NK-92 (cell line): Measurements from ENCODE around the gene ZFAND2A.
"Not testable (repeated sequence)": the region's sequence is repeated elsewhere in the genome, so short reads cannot be mapped to it uniquely, and the experiment has no call there.

Experiments
- DNase-seq: peaks from one replicate; lab custom pipeline; 2025; ENCODE audit not compliant: unreplicated experiment; lab: John Stamatoyannopoulos, UW

The ZFAND2A gene

GRCh38 chr7:1175967-1176851 lies 16.2 kb upstream of the ZFAND2A start:
- no peak for DNase-seq

DNA sequence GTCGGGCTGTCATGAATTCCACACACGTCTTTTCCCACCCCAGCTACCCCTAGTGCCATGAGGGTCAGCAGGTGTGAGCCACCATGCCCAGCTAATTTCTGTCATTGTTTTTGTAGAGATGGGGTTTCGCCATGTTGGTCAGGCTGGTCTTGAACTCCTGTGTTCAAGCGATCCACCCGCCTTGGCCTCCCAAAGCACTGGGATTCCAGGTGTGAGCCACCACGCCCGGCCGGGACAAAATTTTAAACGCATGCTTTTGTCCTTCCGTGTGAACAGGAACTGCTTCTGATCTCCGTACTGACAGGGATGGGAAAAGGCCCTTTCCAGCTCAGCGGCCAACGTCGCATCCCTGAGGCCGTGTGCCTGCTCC lies 15.6 kb upstream of the ZFAND2A start:
- DNase-seq = no peak

DNA sequence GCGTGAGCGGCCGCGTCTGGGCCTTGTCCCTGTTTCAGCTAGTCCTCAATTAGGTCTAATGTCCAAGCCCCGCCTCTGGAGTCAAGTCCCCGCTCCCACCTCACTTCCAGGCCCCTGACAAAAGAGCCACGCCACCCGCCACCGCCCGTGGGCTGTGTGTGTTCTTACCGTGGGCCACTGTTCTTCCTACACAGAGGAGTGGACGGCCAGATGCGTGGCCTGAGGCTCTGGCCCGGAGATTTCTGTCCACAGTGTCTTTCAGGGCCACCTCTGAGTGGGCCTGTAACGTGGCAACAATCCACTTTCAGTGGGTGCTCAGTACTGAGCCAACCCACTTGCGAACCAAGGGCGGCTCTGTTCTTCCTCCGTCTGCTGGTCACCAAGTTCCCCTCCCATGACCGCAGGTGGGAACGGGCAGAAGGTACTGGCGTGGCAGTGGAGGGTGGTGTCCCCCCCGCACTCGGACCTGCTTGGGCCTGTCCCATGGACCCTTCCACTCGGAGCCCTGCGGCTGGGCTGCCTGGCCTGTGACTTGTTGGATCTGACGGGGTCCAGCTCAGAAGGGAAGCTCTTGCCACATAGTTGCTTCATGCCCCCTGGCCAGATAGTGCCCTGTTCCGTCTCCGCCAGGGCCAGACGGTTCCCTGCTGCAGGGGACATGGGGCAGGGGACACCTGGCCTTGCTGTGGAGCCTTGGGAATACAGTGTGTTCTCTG lies 15.0 kb upstream of the ZFAND2A start:
- DNase-seq = no peak

- no peak for DNase-seq
Observed at GRCh38 chr7:1174002-1174401, 14.0 kb upstream of the ZFAND2A start.

- no peak for DNase-seq
Observed at GRCh38 chr7:1172666-1173523, 12.9 kb upstream of the ZFAND2A start.

GRCh38 chr7:1171516-1171915 lies 11.5 kb upstream of the ZFAND2A start:
- not testable (repeated sequence) for DNase-seq

DNA sequence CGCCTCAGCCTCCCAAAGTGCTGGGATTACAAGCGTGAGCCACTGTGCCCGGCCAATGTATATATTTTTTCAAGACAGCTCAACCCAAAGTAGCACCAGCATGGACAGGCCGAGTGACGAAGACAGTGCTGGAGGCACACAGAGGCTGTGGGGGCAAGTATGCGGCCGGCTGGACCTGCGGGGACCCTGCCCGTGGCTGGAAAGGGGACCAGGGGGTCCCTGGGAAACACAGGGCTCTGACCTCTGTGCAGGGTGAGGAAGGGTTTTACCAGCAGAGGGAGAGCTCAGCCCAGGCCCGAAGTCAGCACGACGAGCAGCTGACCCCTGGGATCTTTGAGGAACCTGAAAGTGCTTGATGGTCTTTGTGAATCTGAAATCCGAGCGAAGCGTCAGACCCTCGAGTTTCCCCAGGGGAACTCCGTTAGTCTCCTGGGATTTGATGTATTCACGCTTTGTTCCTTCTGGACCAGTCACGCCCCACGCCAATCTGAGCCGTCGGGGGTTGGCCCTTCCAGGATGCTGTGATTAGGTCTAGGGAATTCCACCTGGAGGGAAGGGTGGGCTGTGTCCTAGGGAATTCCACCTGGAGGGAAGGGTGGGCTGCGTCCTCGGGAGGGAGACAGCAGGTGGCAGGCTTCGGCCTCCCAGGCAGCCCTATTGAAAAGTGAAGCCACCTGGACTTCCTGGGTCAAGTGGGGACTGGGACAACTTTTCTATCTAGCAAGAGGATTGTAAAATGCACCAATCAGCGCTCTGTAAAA lies 10.9 kb upstream of the ZFAND2A start:
- no peak for DNase-seq

GRCh38 chr7:1169409-1170368 lies 9.7 kb upstream of the ZFAND2A start:
- peak; percentile 65 for DNase-seq

- no peak for DNase-seq
Observed at GRCh38 chr7:1168422-1168821, 8.4 kb upstream of the ZFAND2A start.

GRCh38 chr7:1164436-1164835 lies 4.4 kb upstream of the ZFAND2A start:
- DNase-seq = no peak

DNA sequence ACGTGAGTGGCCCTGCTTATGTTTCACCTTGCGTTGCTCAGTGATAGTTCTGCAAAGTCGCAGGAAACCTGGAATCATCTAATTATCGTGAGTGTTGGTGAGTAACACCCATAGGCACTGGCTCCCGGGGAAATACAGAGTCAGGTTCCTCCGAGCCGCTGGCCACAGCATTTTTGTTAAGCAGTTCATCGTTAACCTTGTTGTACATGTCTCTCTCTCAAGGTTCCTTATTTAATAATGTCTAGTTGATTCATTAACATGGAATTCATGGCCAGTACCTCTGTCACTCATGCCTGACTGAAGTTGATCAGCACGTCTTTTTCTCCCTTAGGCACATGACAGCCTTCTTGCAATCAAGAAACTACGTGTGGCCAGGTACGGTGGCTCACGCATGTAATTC lies 3.1 kb upstream of the ZFAND2A start:
- no peak for DNase-seq

- DNase-seq = no peak
Observed at GRCh38 chr7:1160670-1161021, 650 bp upstream of the ZFAND2A start.

DNA sequence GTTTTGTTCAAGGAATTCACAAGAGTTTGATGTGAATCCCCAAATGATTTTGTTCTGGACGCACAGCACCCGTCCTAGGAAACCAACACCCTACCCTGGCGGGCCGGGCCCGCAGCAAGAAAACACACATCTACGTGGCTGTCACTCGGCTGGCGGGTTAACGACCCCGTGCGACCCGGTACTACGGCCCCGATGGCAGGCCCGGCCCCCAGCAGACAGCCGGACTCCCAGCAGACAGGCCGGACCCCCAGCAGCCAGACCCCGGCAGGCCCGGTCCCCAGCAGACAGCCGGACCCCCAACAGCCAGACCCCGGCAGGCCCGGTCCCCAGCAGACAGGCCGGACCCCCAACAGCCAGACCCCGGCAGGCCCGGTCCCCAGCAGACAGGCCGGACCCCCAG lies 765 bp downstream of the ZFAND2A start:
- DNase-seq = not testable (repeated sequence)

DNA sequence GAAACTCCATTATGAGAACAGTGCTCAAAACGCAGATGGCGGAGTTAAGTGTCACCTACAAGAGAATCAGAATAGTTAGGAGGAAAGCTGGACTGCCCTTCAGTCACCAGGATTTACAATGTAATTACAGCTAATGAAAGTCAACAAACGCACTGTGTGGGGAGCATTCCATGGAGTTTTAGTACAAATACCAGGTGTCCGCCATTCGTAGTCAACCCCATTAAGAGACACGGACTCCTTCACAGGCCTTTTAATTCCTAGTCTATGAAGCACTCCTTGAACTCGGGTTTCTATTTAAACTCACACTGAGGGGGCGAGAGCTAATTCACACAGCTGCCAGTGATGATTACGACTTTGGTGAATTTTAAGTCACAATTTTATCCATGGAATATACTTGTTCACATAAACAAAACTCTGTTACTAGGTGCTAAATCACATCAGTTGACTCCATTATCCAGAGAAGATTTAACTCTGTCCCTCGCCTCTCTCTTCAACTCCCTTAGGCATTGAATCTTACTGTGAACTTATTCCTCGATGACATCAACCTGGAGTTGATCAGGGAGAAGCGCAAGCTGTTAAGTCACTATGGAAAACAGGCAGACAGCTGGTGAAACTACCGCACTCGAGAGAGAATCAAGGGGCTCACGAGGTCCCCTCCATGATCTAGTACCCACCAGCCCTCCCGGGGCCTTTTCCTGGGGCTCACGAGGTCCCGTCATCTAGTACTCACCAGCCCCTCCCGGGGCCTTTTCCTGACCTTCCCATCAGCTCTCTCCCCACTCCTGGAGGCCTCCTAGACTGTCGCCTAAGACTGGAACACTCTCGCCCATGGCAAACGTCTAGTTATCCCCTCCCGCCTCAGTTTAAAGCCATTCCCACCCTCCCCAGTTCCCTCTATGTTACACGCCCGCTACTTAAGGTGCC lies 1.5 kb downstream of the ZFAND2A start:
- no peak for DNase-seq

GRCh38 chr7:1156782-1157535 lies 3.0 kb downstream of the ZFAND2A start:
- no peak for DNase-seq

DNA sequence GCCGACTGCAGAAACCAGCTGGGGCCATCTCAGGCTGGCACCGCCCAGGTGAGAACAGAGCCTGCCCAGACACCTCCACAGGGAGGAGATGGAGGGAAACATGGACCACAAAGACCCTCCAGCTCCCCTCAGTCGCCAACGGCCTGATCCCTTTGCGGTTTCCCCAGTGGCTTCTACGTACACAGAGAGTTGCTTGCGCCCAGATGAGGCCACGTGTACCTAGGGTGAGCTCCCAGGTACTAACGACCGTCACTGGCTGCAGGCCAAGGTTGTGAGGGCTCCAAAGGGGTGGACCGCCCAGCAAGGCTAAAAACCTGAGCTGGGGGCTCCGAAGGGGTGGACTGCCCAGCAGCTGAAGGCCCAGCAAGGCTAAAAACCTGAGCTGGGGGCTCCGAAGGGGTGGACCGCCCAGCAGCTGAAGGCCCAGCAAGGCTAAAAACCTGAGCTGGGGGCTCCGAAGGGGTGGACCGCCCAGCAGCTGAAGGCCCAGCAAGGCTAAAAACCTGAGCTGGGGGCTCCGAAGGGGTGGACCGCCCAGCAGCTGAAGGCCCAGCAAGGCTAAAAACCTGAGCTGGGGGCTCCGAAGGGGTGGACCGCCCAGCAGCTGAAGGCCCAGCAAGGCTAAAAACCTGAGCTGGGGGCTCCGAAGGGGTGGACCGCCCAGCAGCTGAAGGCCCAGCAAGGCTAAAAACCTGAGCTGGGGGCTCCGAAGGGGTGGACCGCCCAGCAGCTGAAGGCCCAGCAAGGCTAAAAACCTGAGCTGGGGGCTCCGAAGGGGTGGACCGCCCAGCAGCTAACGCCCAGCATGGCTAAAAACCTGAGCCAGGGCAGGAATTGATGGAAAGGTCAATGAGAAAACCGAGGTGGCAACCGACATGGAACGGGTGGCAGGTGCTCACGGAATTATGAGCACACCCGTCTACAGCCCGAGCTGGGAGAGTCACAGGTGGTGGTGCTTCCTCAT lies 3.9 kb downstream of the ZFAND2A start:
- DNase-seq = not testable (repeated sequence)
